Endodermal cell (in vitro differentiated cells): Measurements from ENCODE around the gene RSBN1L. TPM values are rescaled to one million over a fixed set of nuclear protein-coding genes. Genes with fewer than 3 reads are reported as not detected.
"Not testable (repeated sequence)": the region's sequence is repeated elsewhere in the genome, so short reads cannot be mapped to it uniquely, and the experiment has no call there.

Experiments used
- DNase-seq: peaks from one replicate; pipeline ENCODE4 v3.0.0-alpha.2; 2017
- H3K27ac ChIP-seq: 2 replicates; pipeline ENCODE4 v1.5.1; 2013; ENCODE audit warnings: mild to moderate bottlenecking, low read depth, low read length, moderate library complexity
- H3K27me3 ChIP-seq: 2 replicates; pipeline ENCODE4 v1.6.1; 2013; ENCODE audit warnings: mild to moderate bottlenecking, low read length, moderate library complexity; ENCODE audit not compliant: insufficient read depth, control insufficient read depth, poor library complexity, severe bottlenecking
- H3K36me3 ChIP-seq: 2 replicates; pipeline ENCODE4 v1.7.0; 2013; ENCODE audit warnings: mild to moderate bottlenecking, low read length, moderate library complexity; ENCODE audit not compliant: control insufficient read depth, insufficient read depth
- H3K4me1 ChIP-seq: one replicate; pipeline ENCODE4 v1.7.0; 2013; ENCODE audit warnings: low read length; ENCODE audit not compliant: control insufficient read depth, insufficient read depth
- H3K4me3 ChIP-seq: 2 replicates; pipeline ENCODE4 v1.5.1; 2013; ENCODE audit warnings: mild to moderate bottlenecking, low read length, moderate library complexity
- H3K9ac ChIP-seq: 2 replicates; pipeline ENCODE4 v1.6.1; 2013; ENCODE audit warnings: mild to moderate bottlenecking, low read length, moderate library complexity; ENCODE audit not compliant: poor library complexity, severe bottlenecking; ENCODE audit errors: extremely low read depth
- H3K9me3 ChIP-seq: 2 replicates; pipeline ENCODE4 v1.6.1; 2013; ENCODE audit warnings: mild to moderate bottlenecking, low read length, moderate library complexity; ENCODE audit not compliant: control insufficient read depth
- H3K27ac Mint-ChIP-seq: 2 replicates; pipeline ENCODE4 v1.8.0; 2020; ENCODE audit warnings: mixed read lengths
- H3K27me3 Mint-ChIP-seq: 2 replicates; pipeline ENCODE4 v1.8.0; 2021; ENCODE audit warnings: mild to moderate bottlenecking, mixed read lengths; ENCODE audit not compliant: insufficient read depth
- H3K36me3 Mint-ChIP-seq: 2 replicates; pipeline ENCODE4 v1.8.0; 2020; ENCODE audit warnings: low read depth, mixed read lengths
- H3K4me1 Mint-ChIP-seq: 2 replicates; pipeline ENCODE4 v1.8.0; 2020; ENCODE audit warnings: mixed read lengths
- H3K4me3 Mint-ChIP-seq: 2 replicates; pipeline ENCODE4 v1.8.0; 2020; ENCODE audit warnings: mild to moderate bottlenecking, moderate library complexity, mixed read lengths
- H3K9me3 Mint-ChIP-seq: 2 replicates; pipeline ENCODE4 v1.8.0; 2020; ENCODE audit warnings: mild to moderate bottlenecking, mixed read lengths
- WGBS, 2 experiments: methylation state at CpG; one replicate each; pipeline versions ENCODE4 v1.1.5 to v1.1.7; 2013; ENCODE audit warnings: missing lambda C conversion rate in 2 of 2, mixed read lengths in 1 of 2; ENCODE audit not compliant: insufficient coverage in 1 of 2, insufficient read length in 1 of 2; 5-methylcytosine and 5-hydroxymethylcytosine counted together
- total RNA-seq, 2 donors: library from RNA; stranded (reverse); fragmentation: NEBNext Ultra II Directional in 1 of 2; extraction: Animal tissue kit (Norgen Biotek cat#: 25700) in 1 of 2; gene quantifications; 2 replicates in 1 of 2; 3 replicates in 1 of 2; pipeline ENCODE4 v1.2.1, GENCODE V29; 2021
- TF ChIP-seq, protein P1 (sequence below): fragments of 200-600 bp; sonication (generic); conservative IDR thresholded peaks from 2 replicates; pipeline ENCODE4 v1.5.0; 2021; ENCODE audit warnings: antibody characterized with exemption, mild to moderate bottlenecking

RSBN1L gene
- total RNA-seq, 2 donors from 2014 or later: 17.6 to 19.9 TPM

DNA sequence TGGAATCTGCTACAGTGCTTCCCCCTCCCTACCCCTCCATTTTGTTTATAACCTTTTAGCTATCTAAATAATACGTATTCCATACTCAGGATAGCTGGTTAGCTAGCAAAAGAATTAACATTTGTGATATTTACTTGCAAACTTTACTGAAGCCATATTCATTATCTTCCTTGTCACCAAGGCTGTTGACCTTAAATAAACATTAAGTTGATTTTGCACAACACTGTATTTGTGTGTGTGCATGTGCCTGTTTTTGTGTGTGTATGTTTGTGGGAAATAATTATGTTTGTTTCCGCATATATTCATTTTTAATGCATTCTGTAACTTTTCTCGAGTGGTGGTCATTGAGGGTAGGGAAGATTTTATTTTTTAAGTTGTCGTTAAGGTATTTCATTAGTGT, 86.1 kb downstream of the RSBN1L start:
- WGBS, 2 experiments: 90 to 98% methylated on average over 2 to 4 of the region's 4 CpGs

GRCh38 chr7:77783111-77783510, 86.9 kb downstream of the RSBN1L start:
- H3K4me3 ChIP-seq: no peak overlapping the region
- peaks cover 19% of the 10 kb centered on the region for H3K9me3 Mint-ChIP-seq
- H3K36me3 Mint-ChIP-seq: peaks cover 43% of the 10 kb centered on the region
- H3K4me1 Mint-ChIP-seq: peaks cover 3% of the 10 kb centered on the region
- no peak overlapping the region for H3K27ac Mint-ChIP-seq
- H3K4me1 ChIP-seq: no peaks in the 10 kb centered on the region
- H3K27me3 Mint-ChIP-seq: no peaks in the 10 kb centered on the region
- H3K4me3 Mint-ChIP-seq: no peak overlapping the region
- WGBS, 2 experiments: 100% methylated on average over 1 of the region's 1 CpG; no CpG with 5 or more reads in 1 of the 2 experiments
- TF ChIP-seq, protein P1, sequence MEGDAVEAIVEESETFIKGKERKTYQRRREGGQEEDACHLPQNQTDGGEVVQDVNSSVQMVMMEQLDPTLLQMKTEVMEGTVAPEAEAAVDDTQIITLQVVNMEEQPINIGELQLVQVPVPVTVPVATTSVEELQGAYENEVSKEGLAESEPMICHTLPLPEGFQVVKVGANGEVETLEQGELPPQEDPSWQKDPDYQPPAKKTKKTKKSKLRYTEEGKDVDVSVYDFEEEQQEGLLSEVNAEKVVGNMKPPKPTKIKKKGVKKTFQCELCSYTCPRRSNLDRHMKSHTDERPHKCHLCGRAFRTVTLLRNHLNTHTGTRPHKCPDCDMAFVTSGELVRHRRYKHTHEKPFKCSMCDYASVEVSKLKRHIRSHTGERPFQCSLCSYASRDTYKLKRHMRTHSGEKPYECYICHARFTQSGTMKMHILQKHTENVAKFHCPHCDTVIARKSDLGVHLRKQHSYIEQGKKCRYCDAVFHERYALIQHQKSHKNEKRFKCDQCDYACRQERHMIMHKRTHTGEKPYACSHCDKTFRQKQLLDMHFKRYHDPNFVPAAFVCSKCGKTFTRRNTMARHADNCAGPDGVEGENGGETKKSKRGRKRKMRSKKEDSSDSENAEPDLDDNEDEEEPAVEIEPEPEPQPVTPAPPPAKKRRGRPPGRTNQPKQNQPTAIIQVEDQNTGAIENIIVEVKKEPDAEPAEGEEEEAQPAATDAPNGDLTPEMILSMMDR: no peak
- H3K9ac ChIP-seq: no peak overlapping the region
- no peak for DNase-seq
- peaks cover 64% of the 10 kb centered on the region for H3K36me3 ChIP-seq
- H3K9me3 ChIP-seq: peaks cover 35% of the 10 kb centered on the region
- H3K27ac ChIP-seq: no peak overlapping the region
- H3K27me3 ChIP-seq: no peaks in the 10 kb centered on the region

More for the DNA sequence above, 86.1 kb downstream of the RSBN1L start:
- Histone ChIP-seq H3K4me3 (no peak overlapping the region), H3K9me3 (peaks cover 35% of the 10 kb centered on the region), H3K27me3 (no peaks in the 10 kb centered on the region), H3K36me3 (peaks cover 68% of the 10 kb centered on the region), H3K4me1 (no peaks in the 10 kb centered on the region), H3K27ac (no peak overlapping the region), H3K9ac (no peak overlapping the region)
- peaks cover 43% of the 10 kb centered on the region for H3K36me3 Mint-ChIP-seq
- peaks cover 3% of the 10 kb centered on the region for H3K4me1 Mint-ChIP-seq
- H3K27ac Mint-ChIP-seq: no peak overlapping the region
- no peak for DNase-seq
- no peak overlapping the region for H3K4me3 Mint-ChIP-seq
- peaks cover 19% of the 10 kb centered on the region for H3K9me3 Mint-ChIP-seq
- no peaks in the 10 kb centered on the region for H3K27me3 Mint-ChIP-seq
- TF ChIP-seq, protein P1: no peak

DNA sequence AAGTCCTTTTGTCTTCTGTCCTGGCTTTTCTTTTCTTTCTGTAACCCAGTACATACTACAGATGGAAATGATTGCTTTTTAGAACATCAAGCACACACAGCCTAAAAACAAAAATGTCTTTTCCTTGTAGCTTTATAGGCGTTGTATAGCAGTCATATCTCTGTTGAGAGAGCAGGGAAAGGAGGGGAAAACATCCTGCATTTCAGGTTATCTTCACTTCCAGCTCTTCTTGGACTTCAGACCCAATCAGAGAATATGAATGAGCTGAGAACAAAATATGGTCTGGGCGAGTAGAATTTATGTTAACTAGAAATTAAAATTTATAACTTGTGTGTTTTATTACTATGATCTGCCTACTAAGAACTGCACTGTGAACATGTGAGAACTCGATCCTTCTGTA, 87.3 kb downstream of the RSBN1L start:
- Mint-ChIP-seq H3K27me3 (no peaks in the 10 kb centered on the region), H3K9me3 (peaks cover 19% of the 10 kb centered on the region), H3K27ac (no peak overlapping the region), H3K36me3 (peaks cover 41% of the 10 kb centered on the region), H3K4me1 (peaks cover 3% of the 10 kb centered on the region), H3K4me3 (no peak overlapping the region)
- Histone ChIP-seq H3K27ac (no peak overlapping the region), H3K27me3 (no peaks in the 10 kb centered on the region), H3K9ac (no peak overlapping the region), H3K36me3 (peaks cover 60% of the 10 kb centered on the region), H3K9me3 (peaks cover 35% of the 10 kb centered on the region), H3K4me3 (no peak overlapping the region), H3K4me1 (no peaks in the 10 kb centered on the region)
- TF ChIP-seq, protein P1: no peak
- DNase-seq: no peak
- WGBS, 2 experiments: 93 to 100% methylated on average over 2 to 3 of the region's 3 CpGs

DNA sequence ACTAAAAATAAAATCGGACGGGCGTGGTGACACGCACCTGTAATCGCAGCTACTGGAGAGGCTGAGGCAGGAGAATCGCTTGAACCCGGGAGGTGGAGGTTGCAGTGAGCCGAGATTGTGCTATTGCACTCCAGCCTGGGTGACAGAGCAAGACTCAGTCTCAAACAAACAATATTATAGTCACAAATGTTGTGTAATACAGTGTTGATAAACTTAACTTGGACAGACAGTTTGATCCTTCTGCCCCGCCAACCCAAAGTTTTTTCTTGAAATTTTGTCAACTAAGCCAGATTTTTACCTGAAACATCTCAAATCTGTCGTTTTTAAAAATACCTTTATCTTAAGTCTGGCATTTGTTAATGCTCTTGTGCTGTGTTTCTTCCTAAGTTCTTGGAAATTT, 88.2 kb downstream of the RSBN1L start:
- not testable (repeated sequence) for H3K9ac ChIP-seq, H3K4me3 Mint-ChIP-seq, H3K4me1 Mint-ChIP-seq, H3K27me3 Mint-ChIP-seq, H3K27me3 ChIP-seq, H3K27ac ChIP-seq, H3K4me3 ChIP-seq, H3K4me1 ChIP-seq, DNase-seq, H3K27ac Mint-ChIP-seq
- H3K36me3 ChIP-seq: peaks cover 53% of the 10 kb centered on the region
- WGBS, 2 experiments: 95% methylated on average over 7 to 10 of the region's 10 CpGs
- Mint-ChIP-seq H3K9me3 (peaks cover 19% of the 10 kb centered on the region), H3K36me3 (peaks cover 37% of the 10 kb centered on the region)
- H3K9me3 ChIP-seq: peaks cover 35% of the 10 kb centered on the region
